GM19372 (cell line): ENCODE measurements around the gene EHBP1.

Experiments
- ATAC-seq: cut with Tn5 transposase; IDR thresholded peaks from one replicate; pipeline ENCODE4 v1.9.1; 2021; ENCODE audit warnings: mild to moderate bottlenecking, low read depth, moderate library complexity; ENCODE audit not compliant: unreplicated experiment

The EHBP1 gene

DNA sequence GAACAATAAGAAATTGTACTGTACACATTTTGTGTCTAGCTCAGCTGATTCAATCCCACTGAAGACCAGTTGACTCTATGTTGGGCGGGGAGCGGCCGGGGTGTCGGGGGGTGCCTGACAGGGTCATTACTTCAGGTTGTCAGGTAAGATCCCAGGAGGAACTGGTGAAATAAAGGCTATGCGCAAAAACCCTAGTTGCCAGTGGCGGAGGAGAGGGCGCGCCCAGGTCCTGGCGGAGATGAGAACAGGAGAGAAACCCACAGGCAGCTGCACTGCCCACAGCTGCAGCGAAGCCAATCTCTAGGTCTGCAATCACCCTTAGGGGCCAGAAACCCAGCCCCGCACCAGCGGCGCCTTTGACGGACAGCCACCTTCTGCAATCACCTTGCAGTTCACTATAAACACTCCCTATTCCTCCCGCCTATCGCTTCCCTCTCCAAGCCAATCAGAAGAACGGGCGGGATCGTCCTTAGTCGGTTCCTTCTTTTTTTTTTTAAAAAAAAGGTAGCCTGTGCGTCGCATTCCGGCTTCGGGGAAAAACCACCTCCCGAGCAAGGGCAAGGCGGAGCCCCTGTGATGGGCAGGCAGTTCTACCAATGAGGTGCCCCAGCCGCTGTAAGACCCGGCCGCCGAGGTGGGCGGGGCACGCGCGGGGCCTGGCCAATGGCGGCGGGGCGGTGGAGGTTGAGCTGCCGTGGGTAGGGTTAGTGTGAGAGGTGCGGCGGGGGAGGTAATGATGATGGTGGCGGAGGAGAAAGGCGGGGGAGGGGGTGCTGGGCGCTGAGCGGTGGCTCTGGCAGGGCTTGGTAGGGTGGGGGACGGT is at the start of gene EHBP1:
EHBP1 (plus strand) TSS at position 707 of the 823 bp plus-strand sequence. CDS start 1,479 bp downstream, outside the sequence.
- ATAC-seq = peak; percentile 91

DNA sequence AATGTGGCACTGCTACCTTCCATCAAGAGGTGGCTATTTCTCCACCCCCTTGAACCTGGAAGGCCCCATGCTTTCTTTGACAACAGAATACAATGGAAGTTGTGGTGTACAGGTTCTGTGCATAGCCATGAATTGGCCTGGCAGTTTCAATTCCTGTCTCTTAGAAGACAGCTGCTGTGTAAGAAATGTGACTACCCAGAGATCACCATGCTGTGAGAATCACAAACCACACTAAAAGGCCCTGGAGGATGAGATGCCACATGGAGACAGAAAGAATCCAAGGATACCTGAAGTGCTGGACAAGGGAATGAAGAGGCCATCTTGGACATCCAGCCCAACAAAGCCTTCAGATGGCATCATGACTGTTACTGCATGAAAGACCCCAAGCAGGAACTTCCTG is 47.7 kb upstream of the EHBP1 start:
- no peak for ATAC-seq

DNA sequence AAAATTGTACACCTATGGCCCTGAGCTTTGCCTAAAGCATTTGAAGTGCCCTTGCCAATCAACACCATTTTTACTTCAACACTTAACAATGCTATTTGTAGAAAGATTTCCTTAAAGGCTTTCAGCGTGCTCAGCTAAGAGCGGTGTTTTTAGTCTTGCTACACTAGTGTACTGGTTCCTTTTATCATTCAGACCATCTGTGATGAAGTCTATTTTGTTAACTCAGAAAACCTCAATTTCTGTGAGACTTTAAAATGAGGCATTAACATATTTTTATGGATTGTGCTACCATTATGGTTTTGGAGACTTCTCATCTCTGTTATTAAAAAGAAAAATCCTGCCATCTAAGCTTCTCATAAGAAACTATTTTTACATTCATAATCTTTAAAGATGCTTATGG is 46.6 kb upstream of the EHBP1 start:
- ATAC-seq = no peak

DNA sequence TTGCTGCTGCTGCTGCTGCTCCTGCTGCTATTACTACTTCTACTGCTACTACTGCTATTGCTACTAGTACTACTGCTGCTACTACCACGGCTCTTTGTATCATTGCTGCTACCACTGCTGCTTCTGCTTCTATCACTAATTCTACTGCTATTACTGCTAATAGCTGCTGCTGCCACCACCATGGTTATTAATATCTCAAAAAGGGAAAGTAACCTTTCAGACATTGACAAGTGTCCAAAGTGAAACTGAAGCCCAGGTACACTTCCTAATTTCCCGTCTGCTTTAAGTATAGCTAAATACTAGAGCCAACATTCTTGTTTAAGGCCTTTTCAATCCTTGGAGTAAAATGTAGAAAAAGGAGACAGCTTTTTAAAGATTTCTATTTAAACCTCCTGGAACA is 45.4 kb upstream of the EHBP1 start:
- peak; percentile 79 for ATAC-seq

DNA sequence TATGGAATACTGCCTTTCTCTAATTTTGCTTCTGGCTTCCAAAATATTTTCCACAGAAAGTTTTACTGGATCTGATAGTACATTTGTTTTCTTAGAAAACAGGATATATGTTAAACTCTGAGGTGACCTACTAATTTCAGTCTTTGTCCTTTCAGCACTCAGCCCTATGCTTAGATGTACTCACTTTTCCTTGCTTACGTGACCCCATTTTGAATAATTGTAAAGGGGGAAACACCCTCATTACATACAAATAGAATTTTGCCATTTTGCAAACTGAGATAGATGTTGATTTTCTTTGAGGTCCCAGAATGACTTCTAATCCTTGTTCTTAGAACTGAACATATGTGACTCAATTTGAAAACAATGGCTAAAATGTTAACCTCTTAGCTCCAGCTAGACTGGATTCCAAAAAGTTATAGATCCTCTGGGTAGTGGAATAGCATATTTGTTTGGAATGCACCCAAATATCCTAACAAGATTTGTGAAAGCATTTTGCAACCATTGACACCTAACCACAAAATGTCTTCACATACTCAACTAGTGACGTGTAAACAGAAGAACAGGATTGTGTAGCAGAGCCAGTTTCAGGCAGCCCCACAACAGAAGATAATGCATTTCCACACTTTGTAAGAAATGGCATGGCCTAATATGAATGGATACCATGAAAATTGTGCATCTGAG is 44.8 kb upstream of the EHBP1 start:
- ATAC-seq = no peak

- ATAC-seq = no peak
Measured at GRCh38 chr2:62661263-62661635, 44.3 kb upstream of the EHBP1 start.

- ATAC-seq = no peak
Measured at GRCh38 chr2:62662131-62662530, 43.4 kb upstream of the EHBP1 start.

GRCh38 chr2:62662554-62662953 is 43.0 kb upstream of the EHBP1 start:
- no peak for ATAC-seq

DNA sequence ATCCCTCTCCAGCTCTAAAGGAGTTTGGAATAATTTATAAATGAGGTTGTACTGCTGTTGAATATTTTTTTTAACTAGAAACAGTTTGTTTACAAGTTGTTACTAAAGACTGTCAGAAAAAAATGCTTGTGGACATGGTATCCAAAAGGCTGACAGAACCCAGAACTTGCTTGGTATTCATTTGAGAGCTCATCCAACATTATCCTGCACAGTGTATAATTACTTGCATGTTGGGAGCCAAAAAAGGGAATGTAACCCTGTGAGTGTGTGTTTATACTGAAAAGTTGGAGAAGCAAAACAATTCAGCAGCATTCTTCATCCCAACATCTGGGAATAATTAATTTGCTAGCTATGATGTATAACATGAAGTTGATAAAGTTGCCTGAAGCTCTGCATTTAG is 42.1 kb upstream of the EHBP1 start:
- no peak for ATAC-seq

DNA sequence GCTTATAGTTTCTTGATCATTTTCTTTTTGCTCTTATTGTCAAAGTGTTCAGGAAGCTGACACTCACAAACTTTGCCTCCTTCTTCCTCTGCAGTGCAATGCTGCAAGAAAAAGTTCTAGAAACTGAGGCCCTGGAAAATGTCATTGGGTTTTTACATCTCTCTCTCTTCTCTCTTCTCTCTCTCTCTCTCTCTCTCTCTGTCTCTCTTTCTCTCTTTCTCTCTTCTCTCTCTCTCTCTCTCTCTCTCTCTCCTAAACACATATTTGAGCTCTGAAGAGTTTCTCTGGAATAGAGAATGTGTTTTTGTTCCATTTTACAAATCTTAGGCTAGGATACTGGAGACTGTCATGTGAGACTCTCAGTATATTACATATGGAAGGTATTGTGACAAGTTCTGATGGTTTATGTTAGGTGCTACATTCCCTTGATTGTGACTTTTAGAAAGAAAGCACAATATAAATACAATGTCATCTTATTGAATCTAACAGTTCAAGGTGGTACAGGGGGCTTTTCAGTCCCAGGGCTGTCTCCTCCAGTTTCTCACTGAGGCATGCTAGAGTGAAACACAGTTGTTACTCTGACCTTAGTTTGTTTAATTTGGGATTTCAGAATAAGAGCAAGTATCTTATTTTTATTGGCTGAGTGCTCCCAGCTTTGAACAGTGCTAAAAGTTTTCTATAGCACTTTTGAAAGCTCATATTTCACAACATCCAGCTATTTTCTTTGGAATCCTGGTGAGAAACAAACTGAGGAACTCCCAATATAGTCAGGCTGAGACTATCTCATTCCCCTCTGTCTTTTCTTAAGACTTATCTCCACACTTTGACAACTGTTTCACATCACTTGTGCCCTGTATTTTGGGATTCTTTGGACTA is 41.4 kb upstream of the EHBP1 start:
- ATAC-seq = no peak

- ATAC-seq = no peak
Measured at GRCh38 chr2:62665446-62665845, 40.1 kb upstream of the EHBP1 start.

GRCh38 chr2:62669180-62669579 is 36.3 kb upstream of the EHBP1 start:
- ATAC-seq = no peak

DNA sequence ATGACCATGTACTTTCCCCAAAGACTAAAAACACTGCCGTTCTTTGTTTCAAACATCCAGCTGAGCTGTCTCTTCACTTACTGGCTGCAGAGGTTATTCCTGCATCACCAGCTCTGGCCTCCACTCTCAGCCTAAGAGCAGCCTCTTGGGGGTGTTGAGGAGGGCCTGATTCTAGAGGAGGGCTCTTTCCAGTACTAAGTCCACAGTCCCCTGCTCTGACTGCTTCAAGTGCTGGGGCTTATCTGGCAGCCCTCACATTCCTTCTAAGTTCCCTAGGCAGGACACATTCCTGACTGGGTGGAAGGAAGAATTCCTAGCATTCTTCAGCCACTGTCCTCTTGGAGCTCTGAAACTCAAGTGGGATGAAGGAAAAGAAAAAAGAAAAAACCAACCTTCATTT is 32.9 kb upstream of the EHBP1 start:
- ATAC-seq = no peak

- no peak for ATAC-seq
Measured at GRCh38 chr2:62675062-62675461, 30.5 kb upstream of the EHBP1 start.

- ATAC-seq = no peak
Measured at GRCh38 chr2:62685256-62685655, 20.3 kb upstream of the EHBP1 start.

- no peak for ATAC-seq
Measured at GRCh38 chr2:62686012-62686685, 19.4 kb upstream of the EHBP1 start.

GRCh38 chr2:62687636-62688035 is 17.9 kb upstream of the EHBP1 start:
- ATAC-seq = no peak

DNA sequence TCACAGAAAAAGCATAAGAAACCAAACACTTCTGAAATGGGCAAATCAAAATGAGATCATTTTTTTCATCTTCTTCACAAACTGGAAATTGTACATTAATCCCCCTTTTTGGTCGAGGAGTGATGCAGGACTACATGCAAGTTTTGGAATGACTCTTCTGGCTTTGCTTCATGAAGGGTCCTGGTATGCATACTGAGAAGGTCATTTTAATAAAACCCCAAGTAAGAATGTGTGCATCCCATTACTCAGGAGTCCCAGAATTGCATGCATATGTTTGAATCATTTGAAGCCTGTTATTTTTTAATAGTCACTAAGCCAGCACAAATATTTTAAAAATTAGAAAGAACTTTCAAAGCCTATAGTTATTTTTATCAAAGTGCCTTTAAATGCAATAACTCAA is 16.7 kb upstream of the EHBP1 start:
- ATAC-seq = no peak

GRCh38 chr2:62691186-62691585 is 14.3 kb upstream of the EHBP1 start:
- ATAC-seq = no peak

DNA sequence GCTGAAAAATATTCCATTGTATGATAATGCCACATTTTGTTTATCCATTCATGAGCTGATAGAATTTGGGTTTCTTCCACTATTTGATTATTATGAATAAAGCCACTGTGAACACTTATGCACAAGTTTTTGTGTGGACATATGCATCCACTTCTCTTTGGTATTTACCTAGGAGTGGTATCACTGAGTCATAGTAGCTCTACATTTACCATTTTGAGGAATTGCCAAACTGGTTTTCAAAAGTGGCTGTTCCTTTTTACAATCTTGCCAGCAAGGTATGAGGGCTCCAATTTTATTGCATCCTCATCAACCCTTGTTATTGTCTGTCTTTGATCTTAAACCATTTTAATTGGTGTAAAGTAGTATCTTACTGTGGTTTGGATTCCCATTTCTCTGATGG is 13.3 kb upstream of the EHBP1 start:
- ATAC-seq = no peak

DNA sequence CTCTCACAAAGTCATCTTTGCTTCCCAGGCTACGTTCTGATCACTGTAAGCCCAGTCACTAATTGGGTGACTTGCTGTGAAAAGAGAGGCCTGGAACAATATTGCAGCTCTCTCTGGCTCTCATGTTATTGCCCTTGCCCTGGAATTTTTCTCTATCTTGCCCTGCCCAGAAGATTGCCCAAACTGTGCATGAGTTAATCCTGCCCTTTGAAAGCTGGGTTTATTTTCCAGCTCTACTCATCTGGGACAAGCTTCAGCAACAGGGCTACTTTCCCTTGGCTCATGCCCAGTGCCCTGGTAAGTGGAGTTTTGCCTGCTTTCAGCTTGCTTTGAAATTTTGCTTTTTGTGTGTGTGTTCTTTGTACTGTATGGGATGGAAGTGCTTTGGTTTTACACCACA is 6.9 kb upstream of the EHBP1 start:
- no peak for ATAC-seq
